ENCODE measurements around the gene VAV3. TPM values are rescaled to one million over a fixed set of nuclear protein-coding genes. Genes with fewer than 3 reads are reported as not detected.

VAV3 gene
- polyA plus RNA-seq, 1 of the 3 experiments (the other 2 are of a cell fraction): not detected

- H3K9ac ChIP-seq: no peak overlapping the region
- 50% methylated on average over 1 of the region's 1 CpG for WGBS (ENCODE audit: low lambda C conversion rate)
These were observed 31.2 kb downstream of the VAV3 start for GRCh38 chr1:107933736-107934135.

More at GRCh38 chr1:107933736-107934135, 31.2 kb downstream of the VAV3 start:
- Histone ChIP-seq H3K4me2 (no peak overlapping the region), H2AFZ (ENCODE audit: low read depth) (no peak overlapping the region), H3K4me1 (ENCODE audit: control insufficient read depth in 1 of 2, insufficient read depth in 2 of 2, low read depth in 1 of 2, low read length in 1 of 2) (peaks cover 7 to 8% of the 10 kb centered on the region in 2 experiments; a peak in 3 of 4 replicates), H3F3A (replicated peaks; ENCODE audit: insufficient read depth) (no peaks in the 10 kb centered on the region), H3K36me3 (replicated peaks in 1 of 2; ENCODE audit: control insufficient read depth in 1 of 2, insufficient read depth in 2 of 2, low read length in 1 of 2) (no peaks in the 10 kb centered on the region), H4K20me1 (ENCODE audit: insufficient read depth) (no peaks in the 10 kb centered on the region), H3K79me2 (ENCODE audit: insufficient read depth) (no peaks in the 10 kb centered on the region), H3K4me3 (ENCODE audit: low read depth in 2 of 2, low read length in 1 of 2) (no peak overlapping the region), H3K27me3 (ENCODE audit: insufficient read depth) (no peaks in the 10 kb centered on the region), H3K27ac (ENCODE audit: low read depth in 2 of 2, low read length in 1 of 2) (no peak overlapping the region), H3K9me3 (no peaks in the 10 kb centered on the region), H3K9me2 (no peaks in the 10 kb centered on the region)
- TF ChIP-seq SIN3A (IDR thresholded peaks at IDR 0.05; ENCODE audit: borderline replicate concordance, low read depth, low read length) (no peak), YY1 (IDR thresholded peaks at IDR 0.05; ENCODE audit: low read depth) (no peak), USF1 (IDR thresholded peaks at IDR 0.05; ENCODE audit: borderline replicate concordance, low read depth) (no peak), PBX3 (IDR thresholded peaks at IDR 0.05) (no peak), NRF1 (IDR thresholded peaks at IDR 0.05; ENCODE audit: low read depth, low read length) (no peak), ZBTB33 (IDR thresholded peaks at IDR 0.05; ENCODE audit: borderline replicate concordance, low read depth) (no peak), TCF12 (IDR thresholded peaks at IDR 0.05) (no peak), RFX5 (IDR thresholded peaks at IDR 0.05; ENCODE audit: low read length) (no peak), RCOR1 (IDR thresholded peaks at IDR 0.05; ENCODE audit: low read length) (no peak), TEAD4 (IDR thresholded peaks at IDR 0.05; ENCODE audit: borderline replicate concordance, insufficient read depth) (no peak), TAF1 (IDR thresholded peaks at IDR 0.05; ENCODE audit: borderline replicate concordance, low read depth, low read length) (no peak), GABPA (IDR thresholded peaks at IDR 0.05; ENCODE audit: low read depth) (no peak), EP300 (IDR thresholded peaks at IDR 0.05; ENCODE audit: borderline replicate concordance in 1 of 2, low read depth in 1 of 2, low read length in 1 of 2) (no peak), RXRA (IDR thresholded peaks at IDR 0.05; ENCODE audit: borderline replicate concordance, low read depth) (no peak), SMC3 (IDR thresholded peaks at IDR 0.05; ENCODE audit: low read depth, low read length) (no peak), CHD2 (IDR thresholded peaks at IDR 0.05; ENCODE audit: low read length, partially characterized antibody) (no peak)
- ChIA-PET POLR2A (no interaction called here), CTCF (interaction anchor here (1.2 to 1.5 kb wide), 2 partner anchors 10 to 13 kb away, joined by 3 to 4 read pairs; no protein-coding TSS in a partner anchor)
- no peak for DNase-seq
